ENCODE measurements around the gene CFAP99.

CFAP99 gene

GRCh38 chr4:2390784-2391421, 27.9 kb upstream of the CFAP99 start:
- DNase-seq (ENCODE audit: low spot score): no peak

GRCh38 chr4:2393353-2394270, 25.1 kb upstream of the CFAP99 start:
- DNase-seq (ENCODE audit: low spot score): no peak

DNA sequence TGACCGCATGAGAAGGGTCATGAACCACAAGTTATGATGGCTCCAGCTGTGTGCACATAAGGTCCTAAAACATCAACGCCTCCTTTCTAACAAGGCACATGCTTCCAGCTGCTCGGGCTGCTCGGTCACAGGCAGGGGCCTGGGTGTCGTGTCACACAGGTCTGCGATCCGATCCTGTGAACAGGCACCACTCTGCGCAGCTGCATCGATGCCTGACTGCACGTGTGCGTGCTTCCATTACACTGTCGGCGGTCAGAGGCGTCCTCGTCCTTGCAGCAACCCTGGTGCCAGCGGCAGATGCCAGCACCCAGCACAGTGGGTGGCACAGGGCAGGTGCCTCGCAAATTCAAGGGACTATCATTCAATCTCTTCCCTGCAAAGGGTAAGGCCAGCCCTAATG, 24.2 kb upstream of the CFAP99 start:
- DNase-seq (ENCODE audit: low spot score): no peak

GRCh38 chr4:2395038-2395437, 23.7 kb upstream of the CFAP99 start:
- DNase-seq (ENCODE audit: low spot score): no peak

GRCh38 chr4:2395584-2395983, 23.2 kb upstream of the CFAP99 start:
- no peak for DNase-seq (ENCODE audit: low spot score)

DNA sequence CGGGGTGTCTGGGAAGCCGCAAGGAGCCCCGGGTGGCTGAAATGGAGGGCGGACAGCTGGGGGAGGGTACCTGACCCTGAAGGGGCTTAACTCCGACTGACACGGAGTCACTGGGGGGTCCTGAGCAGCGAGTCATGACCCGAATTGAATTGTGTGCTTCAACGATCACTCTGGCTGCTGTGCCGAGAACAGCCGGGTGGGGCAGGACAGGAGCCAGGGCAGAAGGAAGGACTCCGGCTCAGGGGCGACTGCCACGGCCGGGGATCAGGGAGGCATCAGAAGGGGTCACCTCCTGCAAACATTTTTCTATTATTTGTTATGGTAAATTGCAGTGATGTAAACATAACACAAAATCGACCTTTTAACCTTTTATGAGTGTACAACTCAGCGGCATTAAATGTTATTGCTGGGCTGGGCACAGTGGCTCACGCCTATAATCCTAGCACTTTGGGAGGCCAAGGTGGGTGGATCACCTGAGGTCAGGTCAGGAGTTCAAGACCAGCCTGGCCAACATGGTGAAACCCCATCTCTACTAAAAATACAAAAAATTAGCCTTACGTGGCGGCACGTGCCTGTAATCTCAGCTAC, 21.9 kb upstream of the CFAP99 start:
- DNase-seq (ENCODE audit: low spot score): no peak

DNA sequence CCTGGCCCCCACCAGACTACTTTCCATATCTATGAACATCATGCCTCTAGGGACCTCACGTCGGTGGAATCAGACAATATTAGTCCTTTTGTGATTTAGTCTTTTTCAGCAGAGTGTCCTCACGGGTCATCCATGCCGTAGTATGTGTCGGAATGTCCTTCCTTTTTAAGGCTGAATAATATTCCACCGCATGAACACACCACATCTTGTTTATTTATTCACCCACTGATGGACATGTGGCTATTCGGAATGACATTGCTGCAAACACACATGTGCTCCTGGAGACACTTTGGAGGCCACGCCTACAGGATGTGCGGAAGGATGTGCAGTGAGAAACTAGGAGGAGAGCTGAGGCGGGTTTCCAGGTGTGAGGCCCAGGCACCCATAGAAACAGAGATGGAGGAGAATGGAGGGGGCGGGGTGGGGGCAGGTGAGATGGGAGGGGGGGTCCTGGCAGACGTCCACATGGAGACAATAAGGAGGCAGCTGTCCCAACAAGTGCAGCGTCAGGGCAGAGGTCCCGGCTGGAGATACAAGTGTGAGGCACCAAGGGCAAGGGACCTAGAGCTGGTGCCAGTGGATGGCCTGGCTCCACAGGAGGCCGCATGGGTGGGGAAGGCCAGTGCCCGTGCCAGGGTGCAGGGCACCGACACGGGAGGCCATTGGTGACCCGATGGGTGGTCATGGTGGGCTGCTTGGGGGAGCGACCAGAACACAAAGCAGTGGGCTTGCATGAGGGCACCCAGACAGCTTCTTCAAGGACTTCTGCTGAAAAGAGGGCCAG, 21.0 kb upstream of the CFAP99 start:
- no peak for DNase-seq (ENCODE audit: low spot score)

GRCh38 chr4:2399216-2399615, 19.5 kb upstream of the CFAP99 start:
- DNase-seq (ENCODE audit: low spot score): no peak

DNA sequence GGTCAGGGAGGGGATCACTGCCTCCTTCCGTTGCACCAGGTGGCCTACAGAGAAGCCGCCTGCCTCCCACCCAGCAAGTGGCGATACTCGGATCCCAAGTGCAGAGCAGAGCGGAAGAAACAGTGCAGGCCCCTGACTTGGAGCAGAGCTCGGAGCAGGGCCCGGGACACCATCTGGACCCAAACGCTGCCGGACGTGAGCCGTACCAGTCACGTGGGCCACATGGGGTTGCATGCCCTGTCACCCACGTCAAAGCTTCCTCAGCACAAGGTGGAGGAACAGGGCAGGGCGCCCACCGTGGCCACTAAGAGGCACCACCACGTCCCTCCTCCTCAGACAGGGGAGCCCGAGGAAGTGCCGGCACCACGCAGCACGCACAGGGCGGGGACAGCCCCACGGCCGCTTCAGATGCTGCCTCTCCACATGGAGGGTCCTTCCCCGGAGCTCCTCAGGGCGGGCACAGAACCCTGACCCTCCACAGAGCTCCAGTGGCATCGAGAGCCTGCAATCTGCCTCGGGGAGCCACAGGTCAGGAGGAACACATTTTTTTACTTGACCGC, 19.0 kb upstream of the CFAP99 start:
- DNase-seq (ENCODE audit: low spot score): no peak

- DNase-seq (ENCODE audit: low spot score): no peak
Measured at GRCh38 chr4:2400841-2401609, 17.7 kb upstream of the CFAP99 start.

GRCh38 chr4:2401610-2401983, 17.2 kb upstream of the CFAP99 start:
- DNase-seq (ENCODE audit: low spot score): no peak

- no peak for DNase-seq (ENCODE audit: low spot score)
Measured at GRCh38 chr4:2402048-2402842, 16.5 kb upstream of the CFAP99 start.

DNA sequence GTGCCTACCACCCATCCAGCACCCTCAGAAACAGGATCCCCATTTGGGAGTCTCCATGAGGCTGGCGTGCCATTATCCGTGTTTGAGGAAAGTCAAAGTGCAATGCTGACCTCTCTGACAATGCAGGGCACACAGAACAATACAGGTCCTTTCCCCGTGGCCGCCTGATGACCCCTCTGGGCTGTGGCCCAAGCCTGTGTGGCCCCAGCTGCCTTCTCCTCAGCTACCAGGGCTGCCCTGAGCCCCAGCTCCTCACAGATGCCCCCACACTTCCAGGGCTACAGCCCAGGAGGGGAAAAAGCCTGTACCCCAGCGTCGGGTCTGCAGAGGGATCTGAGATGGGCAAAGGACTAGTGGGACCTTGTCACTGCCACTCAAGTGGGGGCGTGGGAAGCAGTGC, 15.8 kb upstream of the CFAP99 start:
- no peak for DNase-seq (ENCODE audit: low spot score)

- no peak for DNase-seq (ENCODE audit: low spot score)
Measured at GRCh38 chr4:2406406-2406805, 12.3 kb upstream of the CFAP99 start.

GRCh38 chr4:2406920-2407319, 11.8 kb upstream of the CFAP99 start:
- no peak for DNase-seq (ENCODE audit: low spot score)

DNA sequence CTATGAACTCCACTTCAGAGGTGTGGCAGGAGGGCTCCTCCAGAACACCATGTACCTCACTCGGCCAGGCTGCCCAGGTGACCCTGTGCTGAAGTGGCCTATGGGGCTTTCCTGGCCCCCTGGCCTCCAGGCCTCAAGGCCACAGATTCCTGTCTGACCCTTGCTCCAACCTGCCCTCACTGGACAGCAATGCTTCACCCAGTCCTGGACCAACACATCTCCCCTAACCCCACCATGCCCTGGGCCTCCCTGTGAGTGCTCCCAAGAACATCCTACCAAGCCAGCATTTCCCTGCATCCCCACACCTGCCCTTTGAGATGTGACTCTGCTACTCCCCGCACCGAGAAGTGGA, 10.8 kb upstream of the CFAP99 start:
- DNase-seq (ENCODE audit: low spot score): no peak

GRCh38 chr4:2408401-2408958, 10.3 kb upstream of the CFAP99 start:
- no peak for DNase-seq (ENCODE audit: low spot score)

DNA sequence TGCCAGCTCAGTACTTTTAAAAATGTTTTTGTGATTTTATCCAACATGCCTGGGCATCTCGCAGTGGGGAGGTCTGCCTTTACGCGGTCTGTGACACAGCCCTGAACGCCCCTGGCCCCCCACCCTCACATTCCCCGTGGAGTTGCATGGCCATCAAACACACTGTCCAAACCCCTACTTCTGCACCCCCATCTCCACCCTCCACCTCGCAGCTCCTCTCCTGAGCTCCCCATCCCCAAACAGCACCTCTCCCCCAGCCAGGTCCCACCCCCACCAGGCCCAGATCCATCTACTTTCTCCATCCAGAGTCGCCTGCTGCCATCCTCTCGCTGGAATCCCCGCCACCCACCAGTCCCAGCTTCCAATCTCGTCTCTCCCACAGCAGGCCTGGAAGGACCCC, 9.8 kb upstream of the CFAP99 start:
- DNase-seq (ENCODE audit: low spot score): no peak

DNA sequence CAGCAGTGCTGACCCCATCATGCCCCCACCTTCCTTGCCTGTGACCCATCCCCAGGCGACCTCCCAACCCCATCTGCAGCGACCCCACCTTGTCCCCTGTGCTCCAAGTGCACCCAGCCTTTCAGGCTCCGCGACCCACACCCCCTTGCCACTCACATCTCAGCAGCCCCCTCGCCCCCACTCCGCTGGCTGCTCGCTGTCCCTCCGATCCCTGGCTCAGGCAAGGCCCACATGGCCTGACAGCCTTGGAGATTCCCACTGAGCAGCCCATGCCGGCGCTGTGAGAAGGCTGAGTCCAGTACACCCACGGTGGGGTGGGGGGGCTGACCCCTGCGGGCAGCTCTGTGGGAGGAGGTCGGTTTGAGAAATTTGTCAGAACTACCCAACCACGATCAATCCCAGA, 9.4 kb upstream of the CFAP99 start:
- no peak for DNase-seq (ENCODE audit: low spot score)

- no peak for DNase-seq (ENCODE audit: low spot score)
Measured at GRCh38 chr4:2411786-2412510, 6.8 kb upstream of the CFAP99 start.
